HG02884 (cell line): ENCODE measurements around the gene TEX10.
A peak's percentile ranks its signal among the peaks of the same experiment; 100 is the strongest.
"Not testable (repeated sequence)": the region's sequence is repeated elsewhere in the genome, so short reads cannot be mapped to it uniquely, and the experiment has no call there.

ENCODE experiments used
- ATAC-seq: cut with Tn5 transposase; IDR thresholded peaks from one replicate; pipeline ENCODE4 v1.9.1; 2021; ENCODE audit warnings: mild to moderate bottlenecking, moderate library complexity; ENCODE audit not compliant: unreplicated experiment

The TEX10 gene

DNA sequence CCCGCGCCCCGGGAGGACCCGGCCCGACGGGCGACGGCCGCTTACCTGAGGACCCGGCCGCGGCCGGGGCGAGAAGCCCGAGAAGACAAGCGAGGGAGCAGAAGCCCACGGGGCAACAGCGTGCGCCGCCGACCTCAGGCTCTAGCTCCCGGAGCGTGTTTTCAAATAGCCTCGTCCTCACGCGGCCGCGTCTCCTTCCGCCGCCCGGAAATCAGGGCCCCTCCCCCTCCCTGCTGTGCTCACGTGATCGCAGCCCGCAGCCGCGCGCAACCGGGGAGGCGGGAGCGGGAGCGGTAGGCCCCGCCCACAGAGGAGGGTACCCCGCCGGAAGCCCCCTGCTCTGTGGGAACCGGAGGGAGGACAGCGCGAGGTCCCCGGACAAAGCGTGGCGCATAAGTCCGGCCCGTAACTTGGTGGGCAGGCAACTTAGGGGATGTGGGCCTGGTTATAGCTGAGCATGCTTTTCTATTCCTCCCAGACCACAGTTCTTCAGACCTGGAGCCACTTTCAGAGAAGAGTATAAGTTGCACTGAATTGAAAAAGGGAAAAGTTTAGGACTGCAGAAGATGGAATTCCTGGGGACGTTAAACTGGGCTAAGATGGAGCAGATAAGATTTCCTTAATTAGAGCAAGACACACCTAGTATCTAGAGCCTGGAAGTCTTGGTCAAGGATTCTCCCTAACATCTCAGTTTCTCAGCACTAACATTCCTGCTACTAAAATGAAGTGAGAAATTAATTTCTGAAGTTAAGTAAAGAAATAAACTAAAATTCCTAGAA, at the start of gene TEX10:
TEX10 (minus strand) TSS at position 216 of the 779 bp plus-strand sequence. CDS start 3,579 bp downstream, outside the sequence.
- peak; percentile 71 for ATAC-seq

DNA sequence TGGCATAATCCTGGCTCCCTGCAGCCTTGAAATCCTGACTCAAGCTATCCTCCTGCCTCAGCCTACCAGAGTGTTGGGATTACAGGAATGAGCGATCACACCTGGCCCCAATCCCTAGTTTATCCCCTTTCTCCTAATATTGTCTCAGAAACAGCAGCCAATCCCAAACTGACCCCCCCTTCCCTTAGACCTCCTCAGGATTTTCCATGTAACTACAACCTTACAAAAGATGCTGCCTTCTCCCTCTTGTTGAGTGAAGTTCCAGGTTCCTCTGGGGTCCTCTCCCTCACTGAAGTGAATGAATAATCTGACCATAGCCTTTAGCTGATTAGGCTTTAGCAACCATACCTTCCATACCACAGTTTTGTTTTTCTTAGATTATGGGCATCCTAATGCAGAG, 48.3 kb upstream of the TEX10 start:
- no peak for ATAC-seq

DNA sequence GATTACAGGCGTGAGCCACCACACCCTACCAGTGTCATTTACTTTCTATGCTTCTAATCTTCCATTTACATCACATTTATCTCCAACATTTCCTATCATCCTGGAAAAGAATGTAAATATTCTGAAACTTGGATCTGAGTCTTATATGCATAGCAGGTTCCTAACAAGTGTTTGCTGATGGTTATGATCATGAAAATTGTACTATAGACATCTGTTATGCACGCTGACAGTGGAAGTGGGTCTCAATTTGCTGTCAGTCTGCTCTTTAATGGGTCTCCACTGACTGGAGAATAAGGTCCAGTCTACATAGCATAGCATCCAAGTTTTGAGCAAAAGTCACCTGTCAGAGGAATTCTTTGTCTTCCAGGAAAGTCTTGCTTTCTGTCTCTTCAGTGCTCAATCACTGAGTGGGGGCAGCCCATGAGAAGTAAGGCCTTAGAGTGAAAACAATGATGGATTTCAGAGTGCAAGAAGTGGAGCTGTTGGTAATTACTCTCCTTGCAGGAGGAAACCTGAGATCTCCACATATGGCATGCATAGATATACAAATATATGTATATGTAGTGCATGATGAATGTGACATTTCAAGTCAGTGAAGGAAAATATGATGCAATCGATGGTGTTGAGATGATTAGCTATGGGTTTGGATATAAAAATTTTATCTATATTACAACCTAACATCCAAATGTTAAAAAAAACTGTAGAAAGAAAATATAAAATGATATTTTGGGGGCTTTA, 45.0 kb upstream of the TEX10 start:
- ATAC-seq, result no peak

DNA sequence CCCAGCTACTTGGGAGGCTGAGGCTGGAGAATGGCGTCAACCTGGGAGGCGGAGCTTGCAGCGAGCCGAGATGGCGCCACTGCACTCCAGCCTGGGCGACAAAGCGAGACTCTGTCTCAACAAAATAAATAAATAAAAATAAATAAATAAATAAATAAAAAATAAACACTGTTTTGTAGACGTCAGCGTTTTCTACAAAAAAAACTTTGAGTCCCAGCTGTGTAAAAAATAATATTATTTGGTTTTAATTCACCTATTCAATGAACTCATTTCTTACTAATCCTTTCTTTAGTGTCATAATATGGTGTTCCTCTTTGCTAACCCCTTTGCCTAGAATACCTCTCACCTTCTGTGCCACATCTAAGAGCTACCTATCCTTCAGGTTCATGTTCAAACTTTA, 44.0 kb upstream of the TEX10 start:
- ATAC-seq, result no peak

DNA sequence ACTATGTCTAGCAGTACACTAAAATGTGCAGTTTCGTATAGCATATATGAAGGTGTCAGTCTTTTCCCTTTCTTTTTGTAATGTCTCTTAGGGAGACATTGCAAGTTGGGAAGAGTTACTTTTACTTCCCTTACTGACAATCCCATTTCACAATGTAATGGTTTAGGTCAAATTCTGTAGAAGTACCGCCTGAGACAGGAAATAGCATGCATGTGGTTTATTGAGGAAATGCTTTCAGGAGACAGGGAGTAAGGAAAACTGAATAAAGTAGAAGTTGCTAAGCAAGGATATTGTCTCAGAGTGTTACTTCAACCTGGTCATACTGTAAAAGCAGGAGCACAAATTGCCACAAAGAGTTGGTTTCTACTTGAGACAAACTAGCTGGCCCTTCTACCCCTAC, 42.1 kb upstream of the TEX10 start:
- no peak for ATAC-seq

DNA sequence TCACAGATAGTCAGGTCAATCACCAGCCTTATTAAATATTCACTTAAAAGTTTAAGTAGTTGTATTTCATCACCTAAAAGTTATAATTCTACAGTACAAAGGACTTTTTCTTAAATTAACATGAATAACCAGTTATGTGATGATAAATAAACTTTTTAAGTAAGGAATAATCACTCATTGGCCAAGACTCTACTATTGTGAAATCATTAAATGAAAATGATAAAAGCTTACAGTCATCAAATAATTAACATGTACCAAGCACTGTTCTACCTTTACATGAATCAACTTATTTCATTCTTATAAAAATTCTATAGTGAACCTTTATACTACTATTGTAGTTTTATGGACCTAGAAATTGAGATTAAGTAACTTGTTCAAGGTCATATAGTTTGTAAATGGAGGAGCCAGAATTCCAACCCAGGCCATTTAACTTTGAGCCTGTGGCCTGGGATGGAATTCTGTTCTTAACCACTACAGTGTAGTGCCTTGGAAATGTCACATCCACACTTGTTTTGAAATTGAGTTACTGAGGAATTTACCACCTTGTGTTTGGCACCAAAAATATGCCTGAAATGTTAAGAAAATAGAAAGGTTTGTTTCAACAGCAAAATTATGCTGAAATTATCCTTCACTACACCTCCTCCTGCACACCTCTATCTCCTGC, 41.4 kb upstream of the TEX10 start:
- ATAC-seq, result no peak

DNA sequence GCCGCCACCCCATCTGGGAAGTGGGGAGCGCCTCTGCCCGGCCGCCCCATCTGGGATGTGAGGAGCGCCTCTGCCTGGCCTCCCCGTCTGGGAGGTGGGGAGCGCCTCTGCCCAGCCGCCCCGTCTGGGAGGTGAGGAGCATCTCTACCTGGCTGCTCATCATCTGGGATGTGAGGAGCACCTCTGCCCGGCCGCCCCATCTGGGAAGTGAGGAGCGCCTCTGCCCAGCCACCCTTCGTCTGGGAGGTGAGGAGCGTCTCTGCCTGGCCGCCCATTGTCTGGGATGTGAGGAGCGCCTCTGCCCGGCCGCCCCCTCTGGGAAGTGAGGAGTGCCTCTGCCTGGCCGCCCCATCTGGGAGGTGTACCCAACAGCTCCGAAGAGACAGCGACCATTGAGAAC, 40.2 kb upstream of the TEX10 start:
- not testable (repeated sequence) for ATAC-seq

DNA sequence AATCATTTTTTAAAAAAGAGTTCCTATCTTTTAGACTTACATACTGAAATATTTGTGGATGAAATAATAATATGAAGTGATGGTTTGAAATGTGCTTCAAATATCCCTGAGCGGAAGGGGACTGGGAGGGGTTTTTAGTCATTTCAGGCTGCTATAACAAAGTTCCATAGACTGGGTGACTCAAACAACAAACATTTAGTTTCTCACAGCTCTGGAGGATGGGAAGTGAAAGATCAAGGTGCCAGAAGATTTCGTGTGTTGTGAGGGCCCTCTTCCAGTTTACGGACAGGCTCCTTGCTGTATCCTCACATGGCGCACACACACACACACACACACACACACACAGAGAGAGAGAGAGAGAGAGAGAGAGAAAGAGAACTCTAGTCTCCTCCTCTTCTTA, 27.1 kb upstream of the TEX10 start:
- ATAC-seq, result no peak

DNA sequence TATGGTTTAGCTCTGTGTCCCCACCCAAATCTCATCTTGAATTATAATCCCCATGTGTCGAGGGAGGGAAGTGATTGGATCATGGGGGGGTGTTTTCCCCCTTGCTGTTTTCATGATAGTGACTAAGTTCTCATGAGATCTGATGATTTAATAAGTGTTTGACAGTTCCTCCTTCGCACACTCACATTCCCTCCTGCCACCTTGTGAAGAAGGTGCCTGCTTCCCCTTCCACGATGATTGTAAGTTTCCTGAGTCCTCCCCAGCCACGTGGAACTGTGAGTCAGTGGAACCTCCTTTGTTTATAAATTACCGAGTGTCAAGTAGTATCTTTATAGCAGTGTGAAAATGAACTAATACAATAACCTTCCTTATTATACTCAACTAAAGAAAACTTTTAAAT, 24.3 kb upstream of the TEX10 start:
- ATAC-seq, result no peak

DNA sequence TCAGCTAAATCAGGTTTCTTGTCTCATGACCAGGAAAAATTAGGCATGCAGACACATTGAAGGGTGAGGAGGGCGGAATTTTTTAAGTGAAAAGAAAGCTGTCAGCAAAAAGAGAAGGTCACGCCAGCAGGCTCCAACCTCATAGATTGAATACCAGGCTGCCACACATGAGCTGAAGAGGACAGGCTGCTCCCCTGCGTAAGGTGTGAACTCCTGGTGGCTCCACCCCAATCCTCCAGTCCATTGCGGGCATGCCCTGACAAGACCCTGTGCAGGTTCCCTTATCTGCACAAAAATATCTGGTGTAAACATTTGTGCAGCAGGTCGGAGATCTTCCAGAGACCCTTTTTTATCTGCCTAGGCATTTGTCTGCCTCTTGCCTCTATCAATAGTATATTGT, 22.9 kb upstream of the TEX10 start:
- no peak for ATAC-seq

DNA sequence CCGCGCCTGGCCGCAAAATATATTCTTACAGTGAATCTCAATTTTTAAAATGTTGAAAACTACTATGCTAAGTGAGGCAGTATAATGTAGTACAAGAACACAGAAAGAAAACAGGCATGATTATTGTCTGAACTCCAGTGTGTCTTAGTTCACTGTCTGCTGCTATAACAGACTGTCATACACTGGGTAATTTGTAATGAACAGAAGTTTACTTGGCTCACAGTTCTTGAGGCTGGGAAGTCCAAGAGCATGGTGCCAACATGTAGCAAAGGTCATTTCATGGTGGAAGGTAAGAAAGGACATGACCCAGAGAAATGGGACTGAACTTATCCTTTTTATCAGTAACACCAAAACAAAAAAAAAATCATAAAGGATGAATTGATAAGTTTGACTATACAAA, 19.9 kb upstream of the TEX10 start:
- no peak for ATAC-seq

DNA sequence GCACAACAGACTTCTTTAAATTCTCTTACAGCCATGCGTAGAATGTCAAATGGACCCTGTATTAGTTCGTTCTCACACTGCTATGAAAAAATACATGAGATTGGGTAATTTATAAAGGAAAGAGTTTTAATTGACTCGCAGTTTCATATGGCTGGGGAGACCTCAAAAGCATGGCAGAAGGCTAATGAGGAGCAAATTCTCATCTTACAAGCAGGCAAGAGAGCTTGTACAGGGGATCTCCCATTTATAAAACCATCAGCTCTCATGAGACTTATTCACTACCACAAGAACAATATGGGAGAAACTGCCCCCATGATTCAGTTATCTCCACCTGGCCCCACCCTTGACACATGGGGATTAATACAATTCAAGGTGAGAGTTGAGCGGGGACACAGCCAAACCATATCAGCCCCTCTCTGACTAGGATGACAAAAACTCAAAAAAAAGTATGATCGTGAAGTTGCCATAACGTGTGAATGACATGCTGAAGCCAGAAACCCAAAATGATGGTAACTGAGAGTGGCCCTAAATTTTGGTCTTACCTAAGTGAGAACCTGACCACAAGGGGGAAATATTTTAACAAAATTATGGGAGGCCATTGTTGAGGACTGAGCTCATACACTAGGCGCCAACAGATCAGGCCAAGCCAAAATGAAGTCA, 17.5 kb upstream of the TEX10 start:
- ATAC-seq, result no peak

DNA sequence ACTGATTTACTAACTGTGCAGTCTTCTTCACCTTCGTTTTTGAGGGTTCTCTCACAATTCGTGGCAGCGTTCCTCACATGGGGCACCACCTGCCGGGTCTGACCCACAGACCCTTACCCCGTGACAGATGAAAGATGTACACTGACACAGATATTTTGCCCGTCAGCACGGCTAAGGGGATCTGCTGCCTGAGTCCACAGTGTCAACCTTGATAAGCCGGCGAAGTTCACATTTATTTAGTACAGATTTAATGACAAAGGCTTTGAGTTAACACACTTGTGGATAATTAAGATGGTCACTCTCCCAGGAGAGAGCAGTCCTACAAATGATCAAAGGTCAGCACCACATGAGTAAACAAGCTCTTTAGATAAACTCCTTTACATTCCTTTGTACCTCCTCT, 15.9 kb upstream of the TEX10 start:
- ATAC-seq, result no peak

DNA sequence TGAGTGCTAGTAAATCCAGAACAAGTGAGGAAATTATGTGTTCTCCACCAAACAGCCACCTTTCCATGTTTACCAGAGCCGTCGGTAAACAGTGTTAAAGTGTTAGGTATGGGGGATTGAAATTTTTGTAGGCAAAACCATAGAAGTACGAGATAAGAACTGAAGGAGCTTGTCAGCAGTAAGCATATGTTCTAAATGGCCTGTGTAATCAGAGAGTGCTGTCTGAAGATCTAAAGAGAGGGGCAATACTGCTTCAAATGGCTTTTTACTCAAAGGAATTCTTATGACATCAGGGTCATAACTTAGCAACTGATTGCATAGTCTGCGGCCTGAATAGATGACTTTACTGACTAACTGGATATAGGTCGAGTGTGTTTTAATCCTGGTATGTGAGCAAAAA, 13.4 kb upstream of the TEX10 start:
- ATAC-seq, result no peak

DNA sequence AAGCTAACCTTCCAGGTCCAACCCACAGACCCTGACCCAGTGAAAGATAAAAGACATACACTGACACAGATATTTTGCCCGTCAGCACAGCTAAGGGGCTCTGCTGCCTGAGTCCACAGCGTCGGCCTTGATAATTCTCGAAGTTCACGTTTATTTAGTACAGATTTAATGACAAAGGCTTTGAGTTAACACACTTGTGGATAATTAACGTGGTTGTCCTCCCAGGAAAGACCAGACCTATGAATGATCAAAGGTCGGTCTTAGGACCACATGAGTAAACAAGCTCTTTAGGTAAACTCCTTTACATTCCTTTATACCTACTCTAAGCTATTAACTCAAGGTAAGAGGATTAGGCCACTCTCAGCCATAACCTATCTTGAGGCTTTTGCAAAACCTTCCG, 11.3 kb upstream of the TEX10 start:
- ATAC-seq, result no peak

DNA sequence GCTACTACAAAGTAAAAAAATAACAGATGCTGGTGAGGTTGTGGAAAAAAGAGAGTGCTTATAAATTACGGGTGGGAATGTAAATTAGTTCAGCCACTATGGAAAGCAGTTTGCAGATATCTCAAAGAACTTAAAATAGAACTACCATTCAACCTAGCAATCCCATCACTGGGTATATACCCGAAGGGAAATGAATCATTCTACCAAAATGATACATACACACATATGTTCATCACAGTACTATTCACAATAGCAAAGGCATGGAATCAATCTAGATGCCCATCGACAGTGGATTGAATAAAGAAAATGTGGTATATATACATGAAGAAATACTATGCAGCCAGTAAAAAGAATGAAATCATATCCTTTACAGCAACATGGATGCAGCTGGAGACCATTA, 6.3 kb upstream of the TEX10 start:
- ATAC-seq, result no peak

DNA sequence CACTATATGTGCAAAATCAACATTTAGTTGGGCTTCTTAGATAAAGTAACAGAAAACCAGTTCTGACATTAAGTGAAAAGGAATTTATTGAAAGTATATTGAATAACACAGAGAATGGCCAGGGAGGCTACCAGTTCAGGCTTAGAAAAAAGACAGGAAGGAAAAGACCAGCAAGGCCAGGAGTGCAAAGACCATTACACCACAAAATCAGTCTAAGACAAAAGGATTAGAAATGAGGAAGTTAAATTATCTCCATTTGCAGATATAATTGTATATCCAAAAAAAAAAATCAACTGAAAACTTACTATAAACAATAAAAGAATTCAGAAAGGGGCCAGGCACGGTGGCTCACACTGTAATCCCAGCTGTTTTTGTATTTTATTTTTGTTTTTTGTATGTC, 4.8 kb upstream of the TEX10 start:
- ATAC-seq, result no peak

DNA sequence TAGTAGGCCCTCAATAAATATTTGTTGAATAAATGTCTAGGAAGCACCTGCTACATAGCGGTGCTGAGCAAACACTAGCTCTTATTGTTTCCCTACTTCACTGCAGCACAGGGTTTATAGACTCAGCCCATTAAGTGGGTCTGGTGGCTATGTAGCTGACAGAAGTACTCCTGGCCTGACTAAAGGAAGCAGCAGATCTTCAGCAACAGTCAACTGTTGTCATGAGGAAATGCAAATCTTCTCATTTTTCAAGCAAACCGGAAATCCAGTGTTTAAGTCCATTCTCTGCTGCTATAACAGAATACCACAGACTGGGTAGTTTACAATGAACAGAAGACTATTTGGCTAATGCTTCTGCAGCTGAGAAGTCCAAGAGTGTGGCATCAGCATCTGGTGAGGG, 2.8 kb upstream of the TEX10 start:
- no peak for ATAC-seq

DNA sequence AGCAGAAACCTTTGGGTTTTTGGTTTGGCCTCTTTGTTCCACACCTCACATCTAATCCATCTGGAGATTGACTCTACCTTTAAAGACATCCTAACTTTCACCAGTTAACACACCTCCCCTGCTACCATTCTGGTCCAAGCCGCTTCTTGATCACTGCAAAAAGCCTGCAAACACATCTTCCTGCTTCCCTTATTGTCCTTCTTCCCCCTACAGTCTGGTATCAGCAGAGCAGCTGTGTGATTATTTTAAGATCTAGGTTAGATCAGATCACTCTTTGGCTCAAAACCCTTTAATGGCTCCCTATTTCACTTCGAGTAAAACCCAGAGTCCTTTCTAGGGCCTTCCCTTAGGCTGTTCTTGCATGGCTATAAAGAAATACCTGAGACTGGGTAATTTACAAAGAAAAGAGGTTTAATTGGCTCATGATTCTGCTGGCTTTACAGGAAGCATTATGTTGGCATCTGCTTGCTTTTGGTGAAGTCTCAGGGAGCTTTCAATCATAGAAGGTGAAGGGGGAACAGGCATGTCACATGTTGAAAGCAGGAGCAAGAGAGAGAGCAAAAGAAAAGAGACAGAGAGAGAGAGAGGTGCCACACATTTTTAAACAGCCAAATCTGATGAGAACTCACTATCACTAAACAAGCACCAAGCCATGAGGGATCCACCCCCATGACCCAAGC, 1.5 kb upstream of the TEX10 start:
- no peak for ATAC-seq

DNA sequence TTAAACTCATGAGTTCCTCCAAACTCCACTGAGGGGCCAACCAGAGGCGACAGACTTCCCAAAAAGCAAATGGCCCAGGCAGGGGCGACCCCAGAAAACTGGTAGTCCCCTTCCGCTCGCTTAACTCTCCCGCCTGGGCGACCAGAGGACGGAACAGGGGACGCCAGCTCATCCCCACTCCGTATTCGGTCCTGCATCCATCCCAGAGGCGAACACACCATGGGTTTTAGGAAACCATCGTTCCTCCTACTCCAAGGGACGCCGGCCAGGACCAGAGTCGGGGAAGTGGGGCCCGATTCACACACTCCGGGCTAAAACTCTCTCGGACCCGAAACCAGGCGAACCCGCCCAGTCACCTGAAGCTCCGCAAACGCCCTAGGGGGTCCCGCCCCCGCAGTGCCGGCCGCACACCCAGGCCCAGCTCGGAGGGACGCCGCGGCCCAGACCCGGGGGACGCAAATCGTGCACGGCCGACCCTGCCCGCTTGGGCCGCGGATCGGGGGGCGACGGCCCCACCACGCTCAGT, 478 bp downstream of the TEX10 start:
- ATAC-seq, result peak; percentile 35

DNA sequence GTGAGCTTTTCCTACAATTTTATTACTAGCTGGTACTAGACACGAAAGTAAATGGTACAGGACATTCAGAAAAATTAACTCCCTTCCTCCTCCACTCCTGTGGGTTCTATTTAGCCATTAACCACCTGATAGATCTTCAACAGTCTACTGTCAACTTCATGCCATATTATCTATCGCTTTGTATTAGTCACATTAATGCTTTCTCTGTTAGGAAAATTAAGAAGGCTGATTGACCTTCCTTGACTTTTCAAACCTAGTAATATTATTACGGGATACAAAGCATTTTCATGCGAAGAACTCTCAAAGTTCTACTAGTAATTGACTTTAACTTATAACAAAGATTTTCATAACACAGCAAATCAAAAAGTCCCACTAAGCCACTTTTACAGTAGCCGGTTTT, 1.2 kb downstream of the TEX10 start:
- no peak for ATAC-seq
